GM21619 (cell line): Measurements from ENCODE around the gene NUDT8.
A peak's percentile ranks its signal among the peaks of the same experiment; 100 is the strongest.
"Not testable (repeated sequence)": the region's sequence is repeated elsewhere in the genome, so short reads cannot be mapped to it uniquely, and the experiment has no call there.

Experiments
- ATAC-seq: cut with Tn5 transposase; IDR thresholded peaks from one replicate; pipeline ENCODE4 v1.9.1; 2021; ENCODE audit not compliant: unreplicated experiment

NUDT8 gene

DNA sequence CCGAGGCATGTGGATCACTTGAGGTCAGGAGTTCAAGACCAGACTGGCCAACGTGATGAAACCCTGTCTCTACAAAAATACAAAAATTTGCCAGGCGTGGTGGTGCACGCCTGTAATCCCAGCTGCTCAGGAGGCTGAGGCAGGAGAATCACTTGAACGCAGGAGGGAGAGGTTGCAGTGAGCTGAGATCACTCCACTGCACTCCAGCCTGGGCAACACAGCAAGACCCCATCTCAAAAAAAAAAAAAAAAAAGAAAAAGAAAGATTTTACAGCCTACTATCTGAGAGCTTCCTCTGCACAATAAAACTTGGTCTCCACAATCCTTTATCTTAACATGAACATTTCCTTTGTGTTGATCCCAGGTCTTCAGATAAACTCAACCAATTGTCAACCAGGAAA, 31.0 kb upstream of the NUDT8 start:
- ATAC-seq = not testable (repeated sequence)

DNA sequence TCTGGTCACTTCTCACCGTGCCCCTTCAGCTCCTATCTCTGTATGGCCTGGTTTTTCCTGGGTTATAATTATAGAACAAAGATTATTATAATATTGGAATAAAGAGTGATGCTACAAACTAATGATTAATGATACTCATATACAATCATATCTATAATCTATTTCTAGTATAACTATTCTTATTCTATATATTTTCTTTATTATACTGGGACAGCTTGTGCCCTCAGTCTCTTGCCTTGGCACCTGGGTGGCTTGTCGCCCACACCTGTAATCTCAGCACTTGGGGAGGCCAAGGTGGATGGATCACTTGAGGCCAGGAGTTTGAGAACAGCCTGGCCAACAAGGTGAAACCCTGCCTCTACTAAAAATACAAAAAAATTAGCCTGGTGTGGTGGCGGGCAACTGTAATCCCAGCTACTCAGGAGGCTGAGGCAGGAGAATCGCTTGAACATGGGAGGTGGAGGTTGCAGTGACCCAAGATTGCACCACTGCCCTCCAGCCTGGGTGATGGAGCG, 30.0 kb upstream of the NUDT8 start:
- ATAC-seq = not testable (repeated sequence)

DNA sequence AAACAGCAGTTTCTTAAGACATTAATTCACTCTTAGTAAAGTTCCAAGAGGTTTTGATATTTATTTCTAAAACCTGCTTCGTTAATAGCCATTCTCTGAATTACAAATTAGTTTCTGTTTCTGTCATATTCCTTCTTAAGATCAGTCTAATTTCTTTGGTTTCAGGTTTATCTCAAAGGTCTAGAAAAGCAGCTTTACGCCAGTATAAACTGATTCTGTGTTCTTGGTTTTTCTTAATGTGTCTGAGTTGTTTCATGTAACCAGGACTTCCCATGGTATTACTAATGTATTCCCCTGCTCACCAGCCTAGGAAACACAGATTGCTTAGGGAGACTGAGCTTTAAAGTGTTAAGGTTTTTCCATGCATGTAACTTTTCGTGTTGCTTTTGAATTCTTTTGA, 27.6 kb upstream of the NUDT8 start:
- ATAC-seq = no peak

DNA sequence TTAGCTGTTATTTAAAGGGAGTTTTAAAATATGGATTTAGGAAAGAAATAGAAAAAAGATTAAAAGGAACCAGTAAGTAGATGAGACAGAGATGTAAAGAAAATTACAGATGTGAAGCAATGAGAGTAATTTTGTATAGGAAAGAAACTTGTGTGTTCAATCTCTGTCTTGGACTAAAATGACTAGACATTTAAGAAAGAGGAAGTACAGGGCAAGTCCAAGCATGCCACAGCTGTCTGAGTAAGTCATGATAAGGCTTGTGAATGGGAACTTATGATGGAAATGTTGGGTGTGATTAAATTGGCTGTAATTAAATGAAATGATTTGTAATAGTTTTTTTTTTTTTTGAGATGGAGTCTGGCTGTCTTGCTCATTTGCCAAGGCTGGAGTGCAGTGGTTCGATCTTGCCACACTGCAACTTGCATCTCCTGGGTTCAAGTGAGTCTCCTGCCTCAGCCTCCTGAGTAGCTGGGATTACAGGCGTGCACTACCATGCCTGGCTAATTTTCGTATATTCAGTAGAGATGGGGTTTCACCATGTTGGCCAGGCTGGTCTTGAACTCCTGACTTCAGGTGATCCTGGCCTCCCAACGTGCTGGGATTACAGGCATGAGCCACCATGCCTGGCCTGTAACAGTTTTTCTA, 26.7 kb upstream of the NUDT8 start:
- no peak for ATAC-seq

DNA sequence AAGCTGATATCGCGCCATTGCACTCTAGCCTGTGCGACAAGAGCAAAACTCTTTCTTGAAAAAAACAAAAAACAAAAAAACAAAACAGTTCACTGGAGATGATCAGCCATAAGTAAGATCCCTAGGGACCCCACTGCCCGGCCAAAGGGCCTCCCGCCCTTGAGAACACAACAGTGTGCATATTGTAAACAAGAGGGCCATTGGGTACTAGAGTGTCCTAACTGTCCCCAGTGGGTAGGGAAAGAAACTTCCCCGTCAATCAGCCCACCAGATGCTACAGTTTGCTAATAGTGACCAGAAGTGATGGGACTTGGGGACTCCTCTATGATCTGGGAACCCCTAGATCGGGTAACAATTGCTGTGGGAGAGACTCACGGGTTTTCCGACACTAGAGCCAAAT, 24.5 kb upstream of the NUDT8 start:
- ATAC-seq = no peak

DNA sequence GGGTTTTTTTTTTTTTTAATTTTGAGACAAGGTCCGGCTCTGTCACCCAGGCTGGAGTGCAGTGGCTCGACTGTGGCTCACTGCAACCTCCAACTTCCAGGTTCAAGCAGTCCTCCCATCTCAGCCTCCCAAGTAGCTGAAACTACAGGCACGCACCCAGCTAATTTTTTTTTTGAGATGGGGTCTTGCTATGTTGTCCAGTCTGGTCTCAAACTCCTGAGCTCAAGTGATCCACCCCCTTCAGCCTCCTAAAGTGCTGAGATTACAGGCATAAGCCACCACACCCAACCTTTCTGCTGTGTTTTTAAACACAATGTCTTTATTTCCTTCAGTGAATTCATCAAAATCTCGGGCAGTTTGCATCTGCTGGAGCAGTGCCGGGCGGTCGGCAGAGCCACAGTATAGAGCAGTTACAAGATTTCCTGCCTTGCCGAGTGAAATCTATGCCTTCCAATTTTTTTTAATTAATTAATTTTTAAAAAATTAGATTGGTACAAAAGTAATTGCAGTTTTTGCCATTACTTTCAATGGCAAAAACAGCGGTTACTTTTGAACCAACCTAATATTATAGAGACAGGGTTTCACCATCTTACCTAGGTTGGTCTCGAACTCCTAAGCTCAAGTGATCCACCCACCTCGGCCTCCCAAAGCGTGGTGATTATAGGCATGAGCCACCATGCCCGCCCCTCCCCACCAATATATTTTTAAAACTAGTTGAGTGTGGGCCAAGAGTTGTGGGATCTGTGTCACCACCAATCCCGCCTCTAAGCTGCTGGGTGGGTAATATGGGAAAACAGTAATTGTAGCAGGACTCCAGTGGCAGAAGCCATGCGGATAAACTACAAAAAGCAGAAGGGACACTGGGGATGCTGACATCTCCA, 23.5 kb upstream of the NUDT8 start:
- no peak for ATAC-seq

DNA sequence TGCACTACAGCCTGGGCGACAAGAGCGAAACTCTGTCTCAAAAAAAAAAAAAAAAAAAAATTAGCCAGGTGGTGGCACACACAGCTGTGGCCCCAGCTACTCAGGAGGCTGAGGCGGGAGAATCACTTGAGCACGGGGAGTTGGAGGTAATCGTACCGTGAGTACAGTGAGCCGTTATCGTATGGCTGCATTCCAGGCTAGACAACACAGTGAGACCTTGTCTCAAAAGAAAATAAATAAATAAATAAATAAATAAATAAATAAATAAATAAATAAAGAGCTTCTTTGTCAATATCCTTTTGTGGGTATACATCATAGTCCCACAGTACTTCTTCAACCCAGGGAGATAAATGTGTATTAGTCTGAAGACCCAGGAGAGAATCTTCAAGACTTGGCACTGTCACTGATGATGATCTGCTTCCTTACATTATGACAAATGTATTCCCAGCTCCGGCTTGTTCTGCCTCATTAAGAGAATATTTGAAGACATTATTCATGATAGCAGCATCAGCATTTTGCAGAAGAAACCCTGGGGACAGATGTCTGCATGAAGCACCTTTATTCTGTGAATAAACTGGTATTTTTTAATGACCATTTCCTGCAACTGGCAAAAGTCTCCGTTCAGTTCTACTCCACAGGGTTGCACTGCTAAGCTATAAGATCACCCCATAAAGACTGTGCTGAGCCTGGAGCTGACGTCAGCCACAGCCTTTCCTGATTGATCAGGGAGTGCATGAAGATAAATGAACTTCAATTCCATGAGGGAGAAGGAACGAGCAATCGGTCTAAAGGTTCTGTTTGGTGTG, 22.4 kb upstream of the NUDT8 start:
- ATAC-seq = no peak

DNA sequence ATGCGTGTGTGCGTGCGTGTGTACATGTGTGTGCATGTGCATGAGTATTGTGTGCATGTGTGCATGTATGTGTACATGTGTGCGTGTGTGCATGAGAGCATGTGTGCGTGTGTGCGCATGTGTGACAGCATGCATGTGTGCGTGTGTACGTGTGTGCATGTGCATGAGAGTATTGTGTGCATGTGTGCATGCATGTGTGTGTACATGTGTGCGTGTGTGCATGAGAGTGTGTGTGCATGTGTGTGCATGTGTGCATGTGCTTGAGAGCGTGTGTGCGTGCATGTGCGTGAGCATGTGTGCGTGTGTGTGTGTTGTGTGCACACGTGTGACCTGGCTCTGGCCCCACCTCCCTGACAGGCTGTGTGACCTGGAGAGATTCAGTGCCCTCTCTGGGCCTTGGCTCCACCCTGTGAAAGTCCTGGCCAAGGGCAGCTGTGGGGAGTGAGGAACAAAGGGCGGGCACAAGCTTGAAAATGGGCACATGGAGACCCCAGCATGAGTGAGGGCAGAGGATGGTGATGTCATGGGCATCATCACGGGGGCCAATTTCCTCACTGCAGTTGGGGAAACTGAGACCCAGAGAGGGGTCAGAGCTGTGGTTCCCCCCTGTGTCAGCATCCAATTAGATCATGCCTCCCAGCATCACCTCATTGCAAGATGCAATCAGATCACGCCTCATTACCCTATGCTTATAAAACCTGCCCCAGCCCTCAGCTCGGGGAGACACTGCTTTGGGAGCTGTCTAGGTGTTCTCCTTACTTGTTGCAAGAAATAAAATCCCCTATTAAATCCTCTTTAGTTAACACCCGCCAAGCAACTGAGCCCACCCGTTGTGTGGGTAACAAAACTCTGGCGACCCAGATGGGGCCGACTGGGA, 20.1 kb upstream of the NUDT8 start:
- ATAC-seq = no peak

DNA sequence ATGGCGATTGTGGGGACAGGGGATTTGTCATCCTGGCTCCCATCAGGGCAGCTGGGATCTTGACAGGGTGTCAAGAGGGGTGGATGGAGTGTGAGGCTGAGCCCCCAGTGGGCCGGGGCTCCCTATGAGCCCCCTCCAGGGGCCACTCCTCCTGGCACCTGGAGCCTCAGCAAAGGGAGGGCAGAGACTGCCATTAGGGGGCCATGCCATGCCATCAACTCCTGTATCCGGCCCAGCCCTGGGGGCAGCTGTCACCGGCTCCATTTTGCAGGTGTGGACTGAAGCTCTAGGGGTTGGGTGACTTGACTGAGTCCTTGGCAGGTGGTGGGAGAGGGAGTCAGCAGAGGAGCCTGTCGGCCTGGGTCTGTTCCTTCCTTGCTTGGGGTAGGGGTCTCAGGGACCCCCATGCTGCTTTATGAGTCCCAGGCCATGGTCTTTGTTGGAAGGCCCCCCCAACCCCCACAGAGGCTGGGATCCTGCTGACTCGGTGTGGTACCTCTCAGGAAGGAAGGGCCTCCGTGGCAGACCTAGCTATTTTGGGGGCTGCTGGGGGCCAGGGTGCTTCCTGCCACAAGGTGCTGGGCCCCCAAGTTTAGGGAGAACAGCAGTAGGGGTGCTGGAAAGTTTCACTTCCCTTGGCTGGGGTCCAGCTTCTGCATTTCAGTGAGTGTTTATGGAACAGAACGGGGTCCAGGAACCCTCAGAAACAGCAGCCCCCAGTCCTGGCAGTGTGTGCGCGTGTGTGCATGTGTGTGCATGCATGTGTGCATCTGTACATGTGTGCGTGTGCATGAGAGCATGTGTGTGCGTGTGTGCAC, 19.3 kb upstream of the NUDT8 start:
- ATAC-seq = no peak

DNA sequence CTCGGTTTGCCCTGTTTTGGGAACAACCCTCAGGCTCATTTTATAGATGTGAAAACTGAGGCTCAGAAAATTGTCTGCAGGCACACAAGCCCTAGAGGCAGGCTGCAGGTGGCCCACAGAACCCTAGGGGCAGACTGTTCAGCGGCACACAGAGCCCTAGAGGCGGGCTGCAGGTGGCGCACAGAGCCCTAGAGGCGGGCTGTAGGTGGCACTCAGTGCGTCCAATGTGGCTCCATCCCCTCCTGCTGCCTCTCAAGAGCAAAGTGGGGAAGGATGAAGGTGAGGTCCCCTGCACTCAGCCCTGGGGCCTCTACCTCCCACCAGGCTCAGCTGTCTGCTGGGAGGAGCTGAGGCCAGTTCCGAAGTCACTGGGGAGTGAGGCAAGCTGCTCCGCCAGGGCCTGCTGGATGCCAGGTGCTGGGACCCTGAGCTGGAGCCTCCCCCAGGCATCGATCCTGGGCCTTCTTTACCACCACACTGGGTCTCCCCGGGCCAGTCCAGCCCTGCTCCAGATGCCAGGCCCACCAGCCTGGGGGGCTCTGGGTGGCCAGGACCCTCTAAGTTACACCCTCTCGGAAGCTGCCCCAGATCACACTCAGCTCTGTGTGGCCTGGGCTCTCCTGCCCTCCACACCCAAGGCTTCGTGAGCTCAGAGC, 18.5 kb upstream of the NUDT8 start:
- peak; percentile 48 for ATAC-seq

DNA sequence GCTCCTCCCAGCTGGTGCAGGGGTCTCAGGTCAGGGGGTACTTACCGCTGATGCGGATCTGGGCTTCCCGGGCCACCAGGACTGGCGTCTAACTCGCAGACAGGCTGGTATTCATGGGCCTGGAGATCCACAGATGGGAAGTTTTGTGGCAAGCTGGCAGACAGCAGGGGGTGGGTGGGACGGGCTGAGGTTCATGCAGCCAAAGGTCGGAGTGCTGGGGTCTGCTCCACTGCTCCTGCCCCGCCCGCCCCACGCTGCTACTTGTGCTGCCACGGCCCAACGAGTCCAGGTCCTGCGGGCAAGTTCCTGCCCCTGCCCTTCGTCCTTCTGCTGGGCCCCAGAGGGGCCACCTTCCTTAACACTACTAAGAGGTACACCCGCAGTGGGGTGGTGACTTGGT, 17.7 kb upstream of the NUDT8 start:
- no peak for ATAC-seq

DNA sequence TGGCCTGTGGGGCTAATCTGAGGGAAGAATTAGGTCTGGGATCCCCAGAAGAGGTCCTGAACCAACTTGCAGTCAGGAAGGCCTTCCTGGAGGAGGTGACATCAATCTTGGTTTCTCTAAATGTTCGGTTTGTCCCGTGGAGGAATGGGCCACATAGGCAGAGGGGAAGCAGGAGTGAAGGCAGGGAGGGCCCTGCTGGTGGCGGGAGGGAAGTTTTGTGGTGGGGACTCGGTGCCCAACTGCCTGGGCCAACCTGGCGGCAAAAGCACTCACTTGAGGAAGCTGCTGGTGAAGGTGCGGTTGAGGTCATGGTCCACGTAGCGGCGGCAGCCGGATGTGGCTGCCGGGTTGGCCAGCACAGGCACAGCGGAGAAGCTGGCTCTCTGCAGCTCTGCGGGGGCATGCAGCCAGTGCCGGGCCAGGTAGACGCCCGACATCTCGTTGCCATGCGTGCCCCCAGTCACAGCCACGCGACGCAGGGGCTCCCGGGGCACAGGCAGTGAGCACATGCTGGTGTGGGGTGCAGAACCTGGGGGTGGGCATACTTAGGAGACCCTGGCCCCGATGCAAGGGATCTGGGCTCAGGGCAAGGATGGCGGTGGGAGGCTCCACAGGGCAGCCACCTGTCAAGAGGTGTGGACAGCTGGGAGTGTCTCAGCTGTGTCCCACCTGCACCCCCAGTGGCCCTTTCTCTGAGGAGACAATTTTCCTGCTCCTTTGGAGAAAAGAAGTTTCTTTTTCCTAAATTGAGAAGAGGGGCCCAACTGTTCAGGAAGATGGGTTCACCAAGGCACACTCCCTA, 17.0 kb upstream of the NUDT8 start:
- peak; percentile 35 for ATAC-seq

DNA sequence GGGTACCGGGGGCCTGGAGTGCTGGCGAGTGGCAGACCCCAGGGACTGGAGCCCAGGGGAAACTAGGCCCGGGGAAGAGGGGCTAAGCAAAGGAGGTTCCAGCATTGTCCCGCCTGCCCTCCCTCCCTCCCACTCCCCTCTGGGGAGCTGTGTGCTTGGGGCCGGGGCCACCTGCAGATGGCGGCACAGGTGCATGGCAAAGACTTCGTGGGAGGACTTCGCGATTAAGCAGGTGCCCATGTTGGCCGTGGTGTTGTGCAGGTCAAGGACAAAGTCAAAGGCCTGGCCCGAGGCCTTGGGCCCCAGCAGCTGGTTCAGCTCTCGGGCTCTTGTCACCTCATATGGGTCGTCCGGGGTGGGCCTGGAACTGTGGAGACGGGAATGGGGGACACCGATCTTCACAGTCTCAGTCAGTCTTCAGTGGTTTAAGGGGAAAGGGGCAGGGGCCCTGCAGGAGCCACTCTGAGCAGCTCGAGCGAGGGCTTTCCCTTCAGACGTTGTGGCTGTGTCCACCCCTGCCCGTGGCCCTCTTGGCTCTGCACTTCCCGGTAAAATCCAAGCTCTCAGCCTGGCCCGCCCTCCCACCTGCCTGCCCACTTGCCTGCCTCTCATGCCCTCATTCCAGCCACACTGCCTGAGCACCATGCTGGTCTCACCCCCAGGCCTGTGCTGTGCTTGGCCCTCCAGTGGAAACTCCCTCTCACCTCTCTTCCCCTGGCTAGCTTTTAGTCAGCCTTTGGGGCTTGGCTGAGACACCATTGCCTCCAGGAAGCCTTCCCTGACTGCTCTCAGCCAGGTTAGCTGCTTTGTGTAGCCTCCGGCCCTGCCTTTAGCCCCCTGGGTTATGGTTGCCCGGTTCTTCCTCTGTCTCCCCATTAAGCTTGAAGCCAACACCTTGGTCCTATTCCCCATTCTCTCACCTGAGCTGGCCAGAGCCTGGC, 16.1 kb upstream of the NUDT8 start:
- no peak for ATAC-seq

DNA sequence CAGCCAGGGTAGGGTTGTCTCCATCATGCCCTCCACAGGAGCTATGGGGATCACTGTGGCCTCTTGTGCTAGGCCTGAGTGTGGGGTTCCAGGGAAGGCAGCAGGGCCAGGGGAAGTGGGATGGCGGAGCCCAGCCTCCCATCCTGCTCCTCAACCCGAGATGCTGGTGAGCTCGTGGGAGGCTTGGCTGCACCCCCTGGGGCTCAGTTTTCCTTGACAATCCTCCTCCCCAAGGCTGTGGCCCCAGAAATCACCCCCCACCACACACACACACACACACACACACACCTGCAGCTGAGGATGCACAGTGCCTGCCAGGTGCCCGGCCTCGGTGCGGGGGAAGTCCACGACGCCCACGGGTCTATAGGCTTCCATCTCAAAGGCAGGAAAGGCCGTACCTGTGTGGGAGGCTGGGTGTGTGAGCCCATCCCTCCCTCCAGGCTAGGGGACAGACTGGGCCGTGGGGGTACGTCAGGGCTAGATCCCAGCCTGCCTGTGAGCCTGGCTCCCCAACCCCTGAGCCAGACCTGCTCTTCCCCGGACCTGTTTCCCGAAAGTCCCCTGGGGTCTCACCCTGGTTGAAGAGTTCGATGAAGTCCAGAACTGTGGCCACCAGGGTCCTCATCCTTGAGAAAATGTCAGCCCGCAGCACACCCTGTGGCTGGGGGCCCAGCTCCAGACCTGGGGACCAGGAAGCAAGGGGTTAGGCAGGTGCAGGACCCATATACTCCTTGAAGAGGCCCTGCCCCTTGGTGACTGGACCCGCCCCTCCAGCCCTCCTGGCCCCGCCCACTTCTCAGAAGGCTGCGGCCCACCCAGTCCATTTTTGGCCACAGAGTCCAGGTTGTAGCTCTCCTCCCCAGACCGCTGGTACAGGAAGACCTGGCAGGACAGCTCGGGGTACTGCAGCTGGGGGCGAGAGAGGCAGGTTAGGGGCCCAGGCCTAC, 15.0 kb upstream of the NUDT8 start:
- ATAC-seq = no peak

DNA sequence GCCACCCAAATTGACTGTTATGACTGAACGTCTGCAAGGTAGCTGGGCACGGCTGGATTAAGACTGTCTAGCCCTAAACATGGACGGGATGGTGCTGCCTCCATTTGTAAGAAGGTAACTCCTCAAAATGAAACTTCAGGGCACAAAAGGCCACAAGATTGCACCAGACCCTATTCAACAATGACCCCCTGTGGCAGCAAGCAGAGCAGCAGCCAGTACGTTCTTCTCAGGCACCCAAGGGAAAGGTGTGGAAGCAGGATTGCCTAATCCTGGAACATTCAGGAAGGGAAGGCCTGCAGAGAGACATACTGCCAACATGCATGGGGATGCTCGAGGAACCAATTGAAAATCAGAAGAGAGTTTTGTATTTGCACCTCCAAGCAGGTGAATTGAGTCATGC, 14.3 kb upstream of the NUDT8 start:
- ATAC-seq = no peak
